IMR-90 (cell line): ENCODE data around the gene ZNF219.

Source experiments
- BHLHE40 ChIP-seq: fragments of 150-350 bp; IDR thresholded peaks from 2 replicates; pipeline ENCODE4 v1.6.1; 2016; ENCODE audit warnings: mild to moderate bottlenecking, low read depth, low read length
- CTCF ChIP-seq: conservative IDR thresholded peaks from 2 replicates; pipeline ENCODE4 v1.5.1; 2012; ENCODE audit warnings: mild to moderate bottlenecking, low read depth, low read length, improper control_type of control experiment
- FOS ChIP-seq: fragments of 150-350 bp; IDR thresholded peaks from 2 replicates; pipeline ENCODE4 v1.6.1; 2016; ENCODE audit warnings: low read depth, low read length
- MAZ ChIP-seq: IDR thresholded peaks from 2 replicates; pipeline ENCODE4 v1.6.1; 2012; ENCODE audit warnings: low read depth, mild to moderate bottlenecking, low read length, improper control_type of control experiment, moderate library complexity, borderline replicate concordance
- MXI1 ChIP-seq: IDR thresholded peaks from 2 replicates; pipeline ENCODE4 v1.6.1; 2012; ENCODE audit warnings: low read depth, mild to moderate bottlenecking, low read length, moderate library complexity, borderline replicate concordance
- POLR2A ChIP-seq: IDR thresholded peaks from 2 replicates; pipeline ENCODE4 v1.6.1; 2012; ENCODE audit warnings: mild to moderate bottlenecking, low read depth, low read length
- RAD21 ChIP-seq: IDR thresholded peaks from 2 replicates; pipeline ENCODE4 v1.6.1; 2012; ENCODE audit warnings: low read length, improper control_type of control experiment
- RCOR1 ChIP-seq: IDR thresholded peaks from 2 replicates; pipeline ENCODE4 v1.6.1; 2012; ENCODE audit warnings: mild to moderate bottlenecking, low read length, improper control_type of control experiment; ENCODE audit not compliant: insufficient replicate concordance

- no peak for TF ChIP-seq CTCF
- no peak for TF ChIP-seq MAZ
- no peak for TF ChIP-seq POLR2A
- TF ChIP-seq RCOR1 = no peak
- no peak for TF ChIP-seq MXI1
- TF ChIP-seq BHLHE40 = no peak
- no peak for TF ChIP-seq FOS
- no peak for TF ChIP-seq RAD21
These were observed 55.5 kb downstream of the ZNF219 start for GRCh38 chr14:21042918-21043317.
